K562 (cell line): ENCODE measurements around the gene PGPEP1. TPM values are rescaled to one million over a fixed set of nuclear protein-coding genes. Genes with fewer than 3 reads are reported as not detected.

ENCODE experiments used
- BRF2 ChIP-seq: IDR thresholded peaks from 3 replicates; pipeline ENCODE4 v1.6.1; 2011; ENCODE audit warnings: borderline replicate concordance, mild to moderate bottlenecking; ENCODE audit not compliant: insufficient read length, insufficient read depth
- DIDO1 ChIP-seq: fragments of 450-650 bp; IDR thresholded peaks from 2 replicates; pipeline ENCODE4 v1.6.1; 2016; ENCODE audit warnings: low read depth, missing biosample characterization, missing genetic modification characterization
- GABPB1 ChIP-seq: sonication (generic); formaldehyde crosslinking; IDR thresholded peaks from 2 replicates; pipeline ENCODE4 v1.8.0; 2022; ENCODE audit warnings: mild to moderate bottlenecking, missing genetic modification reagents
- HDAC1 ChIP-seq, 2 experiments: fragments of 450-650 bp; IDR thresholded peaks; 2 replicates each; pipeline ENCODE4 v1.6.1; 2016 to 2017; ENCODE audit warnings: inconsistent platforms in 1 of 2, mild to moderate bottlenecking in 1 of 2, moderate library complexity in 1 of 2
- HSF4 ChIP-seq: fragments of 250-450 bp; sonication (Bioruptor Pico); IDR thresholded peaks from 2 replicates; pipeline ENCODE4 v2.1.2; 2022; ENCODE audit warnings: mild to moderate bottlenecking, moderate library complexity, borderline replicate concordance
- NEUROD1 ChIP-seq: fragments of 150-350 bp; IDR thresholded peaks from 2 replicates; pipeline ENCODE4 v1.6.1; 2014; ENCODE audit warnings: borderline replicate concordance, low read length, low read depth; ENCODE audit not compliant: partially characterized antibody
- NR4A1 ChIP-seq, 2 experiments: fragments of 250-450 bp in 1 of 2; fragments of 450-650 bp in 1 of 2; sonication (Bioruptor Pico) in 1 of 2; IDR thresholded peaks; 2 replicates each; pipeline versions ENCODE4 v1.4.0 to v1.6.1; 2016 to 2020; ENCODE audit warnings: mild to moderate bottlenecking in 2 of 2, missing compliant biosample characterization in 1 of 2, missing genetic modification characterization in 1 of 2, moderate library complexity in 1 of 2
- POLR2AphosphoS5 ChIP-seq: IDR thresholded peaks from 2 replicates; pipeline ENCODE4 v1.6.1; 2011; ENCODE audit warnings: mild to moderate bottlenecking, low read depth, low read length, moderate library complexity; ENCODE audit not compliant: control insufficient read depth, insufficient read depth
- POLR2G ChIP-seq: fragments of 200-400 bp; formaldehyde crosslinking; IDR thresholded peaks from 2 replicates; pipeline ENCODE4 v1.6.1; 2017; ENCODE audit warnings: low read depth, mild to moderate bottlenecking, antibody characterized with exemption, low read length, moderate library complexity
- POU5F1 ChIP-seq: fragments of 150-350 bp; IDR thresholded peaks from 2 replicates; pipeline ENCODE4 v1.6.1; 2014; ENCODE audit warnings: borderline replicate concordance, low read length, low read depth, mild to moderate bottlenecking; ENCODE audit not compliant: partially characterized antibody
- RBM25 ChIP-seq: fragments of 200-400 bp; formaldehyde crosslinking; IDR thresholded peaks from 2 replicates; pipeline ENCODE4 v1.6.1; 2018; ENCODE audit warnings: low read length, low read depth, moderate library complexity; ENCODE audit not compliant: severe bottlenecking
- RFX7 ChIP-seq: fragments of 250-450 bp; sonication (Bioruptor Pico); IDR thresholded peaks from 2 replicates; pipeline ENCODE4 v1.5.1; 2021; ENCODE audit warnings: mild to moderate bottlenecking
- SMAD4 ChIP-seq: fragments of 250-450 bp; sonication (Bioruptor Pico); conservative IDR thresholded peaks from 2 replicates; pipeline ENCODE4 v1.8.0; 2021; ENCODE audit warnings: inconsistent platforms, mild to moderate bottlenecking, moderate library complexity
- SNRNP70 ChIP-seq: fragments of 200-400 bp; formaldehyde crosslinking; optimal IDR thresholded peaks from 2 replicates; pipeline ENCODE3; 2017; ENCODE audit warnings: low read depth, low read length
- STAT6 ChIP-seq: sonication (generic); formaldehyde crosslinking; IDR thresholded peaks from 2 replicates; pipeline ENCODE4 v1.8.1; 2023; ENCODE audit warnings: mild to moderate bottlenecking, missing genetic modification reagents
- TOE1 ChIP-seq, 2 experiments: fragments of 450-650 bp in 1 of 2; sonication (generic) in 1 of 2; formaldehyde crosslinking in 1 of 2; IDR thresholded peaks; 2 replicates each; pipeline versions ENCODE4 v1.7.1 to v1.8.0; 2016 to 2022; ENCODE audit warnings: borderline replicate concordance in 2 of 2, mild to moderate bottlenecking in 2 of 2, antibody characterized with exemption in 1 of 2, inconsistent platforms in 1 of 2, low read depth in 1 of 2, missing genetic modification reagents in 1 of 2, moderate library complexity in 1 of 2
- ZEB2 ChIP-seq: fragments of 450-650 bp; IDR thresholded peaks from 2 replicates; pipeline ENCODE4 v1.6.1; 2016
- ZNF23 ChIP-seq: fragments of 250-450 bp; sonication (Bioruptor Pico); IDR thresholded peaks from 2 replicates; pipeline ENCODE4 v1.4.0; 2020; ENCODE audit warnings: mild to moderate bottlenecking
- ZNF311 ChIP-seq: fragments of 250-450 bp; sonication (Bioruptor Pico); IDR thresholded peaks from 2 replicates; pipeline ENCODE4 v1.4.0; 2020; ENCODE audit warnings: mild to moderate bottlenecking, moderate library complexity
- ZNF445 ChIP-seq: fragments of 250-450 bp; sonication (Bioruptor Pico); IDR thresholded peaks from 2 replicates; pipeline ENCODE4 v1.4.0; 2020; ENCODE audit warnings: low read depth, mild to moderate bottlenecking, moderate library complexity
- ZNF668 ChIP-seq: fragments of 250-450 bp; sonication (Bioruptor Pico); IDR thresholded peaks from 2 replicates; pipeline ENCODE4 v1.8.0; 2022; ENCODE audit warnings: mild to moderate bottlenecking, inconsistent platforms
- ZNF740 ChIP-seq, 3 experiments: fragments of 200-800 bp in 1 of 3; sonication (Bioruptor generic) in 1 of 3; sonication (generic) in 1 of 3; formaldehyde crosslinking in 1 of 3; IDR thresholded peaks; 2 replicates each; pipeline versions ENCODE4 v1.6.1 to v1.8.0; 2016 to 2022; ENCODE audit warnings: mild to moderate bottlenecking in 2 of 3, missing compliant biosample characterization in 2 of 3, missing genetic modification characterization in 2 of 3, missing genetic modification reagents in 1 of 3
- polyA plus RNA-seq, 8 experiments: library from polyadenylated mRNA; depleted of rRNA in 4 of 8; stranded (reverse) in 5 of 8; unstranded in 3 of 8; fragments of >200 nt; fragmentation: Nextera tagmentation in 2 of 8; fragmentation: Illumina TruSeq in 1 of 8; extraction: Ambion mirVana in 2 of 8; extraction: Trizol in 1 of 8; gene quantifications; 2 replicates each; pipeline versions ENCODE4 v1.2.1 to v1.2.3, GENCODE V29; 2011 to 2014; ENCODE audit warnings: inconsistent platforms in 1 of 8, missing spikeins in 1 of 8
- total RNA-seq, 7 experiments: library from RNA; depleted of rRNA in 6 of 7; stranded (reverse); fragments of >200 nt in 6 of 7; fragmentation: Illumina TruSeq in 2 of 7; extraction: Trizol in 2 of 7; gene quantifications; 2 replicates each; pipeline versions ENCODE4 v1.2.1 to v1.2.3, GENCODE V29; 2011 to 2021; ENCODE audit warnings: low replicate concordance in 1 of 7

Gene PGPEP1
- total and polyA plus RNA-seq, 9 of the 15 experiments (the other 6 are each of a cell fraction or from before 2014, with no cell fraction given) = 10.0 to 69.6 (median 33.5) TPM

GRCh38 chr19:18362934-18363542 lies 22.6 kb downstream of the PGPEP1 start (continued):
- TF ChIP-seq STAT6 (CRISPR knock-in tag) = no peak
- TF ChIP-seq RBM25 = peak; percentile 96
- peak; percentile 60; the same call in 1 of the 2 replicates for TF ChIP-seq TOE1 (IDR thresholded peaks at IDR 0.05; ENCODE audit: borderline replicate concordance)
- no peak for TF ChIP-seq TOE1 (CRISPR knock-in tag; IDR thresholded peaks at IDR 0.05; ENCODE audit: borderline replicate concordance, low read depth)
- TF ChIP-seq HDAC1 (IDR thresholded peaks at IDR 0.05) = peak in 1 of 2 experiments; percentile 40; a peak in 1 of 4 replicates
- TF ChIP-seq POU5F1 = no peak
- TF ChIP-seq NEUROD1 = no peak
- TF ChIP-seq NR4A1 (CRISPR knock-in tag; IDR thresholded peaks at IDR 0.05) = no peak
- TF ChIP-seq NR4A1 (tag; IDR thresholded peaks at IDR 0.05) = peak; percentile 52; the same call in 1 of the 2 replicates
- 0 out of 2 replicates have a peak, but pooled peaks have one; percentile 25 for TF ChIP-seq ZNF668 (CRISPR knock-in tag)
- TF ChIP-seq GABPB1 (CRISPR knock-in tag) = 0 out of 2 replicates have a peak, but pooled peaks have one; percentile 27
- TF ChIP-seq POLR2AphosphoS5 = no peak
- no peak for TF ChIP-seq DIDO1
- no peak for TF ChIP-seq RFX7 (CRISPR knock-in tag)
- no peak for TF ChIP-seq ZNF445 (CRISPR knock-in tag)
- TF ChIP-seq SMAD4 (CRISPR knock-in tag) = peak; percentile 68; the same call in 1 of the 2 replicates
- no peak for TF ChIP-seq ZNF23
- TF ChIP-seq HSF4 (CRISPR knock-in tag) = no peak
- TF ChIP-seq ZNF740 (CRISPR knock-in tag; IDR thresholded peaks at IDR 0.05) = no peak
- TF ChIP-seq ZNF740 (tag; IDR thresholded peaks at IDR 0.05) = peak in 1 of 2 experiments; percentile 58; a peak in 1 of 4 replicates
- no peak for TF ChIP-seq SNRNP70
- 0 out of 2 replicates have a peak, but pooled peaks have one; percentile 27 for TF ChIP-seq POLR2G
- no peak for TF ChIP-seq BRF2
- 0 out of 2 replicates have a peak, but pooled peaks have one; percentile 9 for TF ChIP-seq ZNF311
- TF ChIP-seq ZEB2 = no peak
